Liver (tissue), 9 donors: ENCODE data around the gene NAV2. TPM values are rescaled to one million over a fixed set of nuclear protein-coding genes. Genes with fewer than 3 reads are reported as not detected.

Source experiments
- DNase-seq: peaks from one replicate; pipeline ENCODE4 v3.0.0-alpha.2; 2017; ENCODE audit warnings: low spot score
- H3K27ac ChIP-seq, 2 donors: one replicate each; pipeline ENCODE4 v1.7.0; 2013; ENCODE audit warnings: inconsistent platforms in 2 of 2, low read length in 2 of 2, control low read depth in 1 of 2, low read depth in 1 of 2, mild to moderate bottlenecking in 1 of 2
- H3K27me3 ChIP-seq, 4 donors: one replicate each; pipeline versions ENCODE4 v1.6.1 to v1.7.0; 2013; ENCODE audit warnings: low read length in 3 of 4, inconsistent platforms in 1 of 4, mild to moderate bottlenecking in 1 of 4, moderate library complexity in 1 of 4; ENCODE audit not compliant: control insufficient read depth in 4 of 4, insufficient read depth in 4 of 4
- H3K36me3 ChIP-seq, 4 donors: one replicate each; pipeline versions ENCODE4 v1.6.1 to v1.7.0; 2013; ENCODE audit warnings: low read length in 3 of 4, mild to moderate bottlenecking in 3 of 4, low read depth in 1 of 4, moderate library complexity in 1 of 4; ENCODE audit not compliant: control insufficient read depth in 4 of 4, insufficient read depth in 3 of 4
- H3K4me1 ChIP-seq, 4 donors: one replicate each; pipeline versions ENCODE4 v1.6.1 to v1.7.0; 2013; ENCODE audit warnings: low read length in 3 of 4, mild to moderate bottlenecking in 3 of 4, moderate library complexity in 1 of 4; ENCODE audit not compliant: control insufficient read depth in 4 of 4, insufficient read depth in 4 of 4
- H3K4me3 ChIP-seq, 3 donors: one replicate each; pipeline versions ENCODE4 v1.6.1 to v1.7.0; 2013; ENCODE audit warnings: low read length in 3 of 3, control low read depth in 1 of 3, low read depth in 1 of 3, mild to moderate bottlenecking in 1 of 3
- H3K9ac ChIP-seq, 2 donors: one replicate each; pipeline ENCODE4 v1.7.0; 2013; ENCODE audit warnings: low read length in 2 of 2, mild to moderate bottlenecking in 2 of 2, moderate library complexity in 2 of 2, control low read depth in 1 of 2, low read depth in 1 of 2
- H3K9me3 ChIP-seq, 4 donors: one replicate each; pipeline versions ENCODE4 v1.6.1 to v1.7.0; 2013; ENCODE audit warnings: low read length in 3 of 4; ENCODE audit not compliant: control insufficient read depth in 4 of 4
- ATF3 ChIP-seq: IDR thresholded peaks from 2 replicates; pipeline ENCODE4 v1.6.1; 2016; ENCODE audit warnings: antibody characterized with exemption
- CTCF ChIP-seq: fragments of 150-350 bp; IDR thresholded peaks from 2 replicates; pipeline ENCODE4 v1.5.1; 2017; ENCODE audit warnings: improper control_type of control experiment, low read depth, low read length; ENCODE audit not compliant: missing input control
- EGR1 ChIP-seq, 2 donors: IDR thresholded peaks; 2 replicates each; pipeline ENCODE4 v1.6.1; 2016 to 2018; ENCODE audit warnings: antibody characterized with exemption in 2 of 2, low read depth in 2 of 2
- FOXA1 ChIP-seq: IDR thresholded peaks from 2 replicates; pipeline ENCODE4 v1.6.1; 2016; ENCODE audit warnings: antibody characterized with exemption
- FOXA2 ChIP-seq: IDR thresholded peaks from 2 replicates; pipeline ENCODE4 v1.6.1; 2016; ENCODE audit warnings: antibody characterized with exemption
- GABPA ChIP-seq, 2 donors: IDR thresholded peaks in 1 of 2; conservative IDR thresholded peaks in 1 of 2; 2 replicates each; pipeline ENCODE4 v1.6.1; 2016; ENCODE audit warnings: antibody characterized with exemption in 2 of 2, mild to moderate bottlenecking in 1 of 2, moderate library complexity in 1 of 2
- HNF4A ChIP-seq, 2 donors: conservative IDR thresholded peaks; 2 replicates each; pipeline ENCODE4 v1.6.1; 2016; ENCODE audit warnings: antibody characterized with exemption in 2 of 2, mild to moderate bottlenecking in 2 of 2
- HNF4G ChIP-seq: IDR thresholded peaks from 2 replicates; pipeline ENCODE4 v1.6.1; 2016; ENCODE audit warnings: antibody characterized with exemption
- JUND ChIP-seq, 2 donors: IDR thresholded peaks; 2 replicates each; pipeline ENCODE4 v1.6.1; 2016; ENCODE audit warnings: antibody characterized with exemption in 2 of 2
- MAX ChIP-seq: IDR thresholded peaks from 2 replicates; pipeline ENCODE4 v1.6.1; 2016; ENCODE audit warnings: antibody characterized with exemption
- NR2F2 ChIP-seq: IDR thresholded peaks from 2 replicates; pipeline ENCODE4 v1.6.1; 2016; ENCODE audit warnings: antibody characterized with exemption
- RAD21 ChIP-seq, 2 donors: IDR thresholded peaks; 2 replicates each; pipeline ENCODE4 v1.6.1; 2016; ENCODE audit warnings: antibody characterized with exemption in 2 of 2, mild to moderate bottlenecking in 2 of 2
- REST ChIP-seq: IDR thresholded peaks from 2 replicates; pipeline ENCODE4 v1.6.1; 2016; ENCODE audit warnings: antibody characterized with exemption, mild to moderate bottlenecking
- RXRA ChIP-seq, 2 donors: IDR thresholded peaks; 2 replicates each; pipeline ENCODE4 v1.6.1; 2017 to 2018; ENCODE audit warnings: antibody characterized with exemption in 2 of 2, mild to moderate bottlenecking in 1 of 2
- SP1 ChIP-seq: IDR thresholded peaks from 2 replicates; pipeline ENCODE4 v1.6.1; 2018; ENCODE audit warnings: antibody characterized with exemption, mild to moderate bottlenecking
- TAF1 ChIP-seq: conservative IDR thresholded peaks from 2 replicates; pipeline ENCODE4 v1.6.1; 2016; ENCODE audit warnings: antibody characterized with exemption, mild to moderate bottlenecking
- YY1 ChIP-seq: IDR thresholded peaks from 2 replicates; pipeline ENCODE4 v1.6.1; 2016; ENCODE audit warnings: antibody characterized with exemption, mild to moderate bottlenecking
- ZBTB33 ChIP-seq: IDR thresholded peaks from 2 replicates; pipeline ENCODE4 v1.6.1; 2016; ENCODE audit warnings: antibody characterized with exemption
- WGBS: extraction: QIAGEN DNeasy Blood & Tissue Kit; methylation state at CpG from one replicate; pipeline ENCODE4 v1.1.7; 2013; 5-methylcytosine and 5-hydroxymethylcytosine counted together
- polyA plus RNA-seq, 2 donors: library from polyadenylated mRNA; stranded (reverse) in 1 of 2; unstranded in 1 of 2; fragments of 200-250 nt in 1 of 2; fragments of >200 nt in 1 of 2; fragmentation: Nextera tagmentation in 1 of 2; extraction: Ambion mirVana in 1 of 2; gene quantifications; one replicate each; pipeline versions ENCODE4 v1.2.1 to v1.2.3, GENCODE V29; 2013 to 2015
- total RNA-seq, 2 donors: library from RNA; depleted of rRNA; stranded (reverse); fragments of >200 nt; gene quantifications; one replicate each; pipeline ENCODE4 v1.2.3, GENCODE V29; 2014
- donor health status: healthy.
- donor health status: healthy.
- donor health status: healthy.
- donor health status: healthy.
- donor health status: healthy.

The NAV2 gene
- total and polyA plus RNA-seq, 4 donors: 6.3 to 20.5 (median 11.6) TPM

- no peak for TF ChIP-seq CTCF
- TF ChIP-seq TAF1: no peak
- no peak for TF ChIP-seq NR2F2
- no peak for TF ChIP-seq JUND (IDR thresholded peaks at IDR 0.05)
- TF ChIP-seq HNF4G: no peak
- no peak for TF ChIP-seq FOXA1
- no peak for TF ChIP-seq RXRA (IDR thresholded peaks at IDR 0.05)
- no peak for TF ChIP-seq FOXA2
- TF ChIP-seq REST: no peak
- TF ChIP-seq ZBTB33: no peak
- no peak for TF ChIP-seq SP1
- no peak for TF ChIP-seq GABPA (IDR thresholded peaks at IDR 0.05 in 1 of 2, conservative IDR thresholded peaks at IDR 0.05 in 1 of 2)
- TF ChIP-seq ATF3: no peak
- TF ChIP-seq RAD21 (IDR thresholded peaks at IDR 0.05): no peak
- TF ChIP-seq EGR1 (IDR thresholded peaks at IDR 0.05; ENCODE audit: low read depth in 2 of 2): no peak
- no peak for TF ChIP-seq HNF4A (conservative IDR thresholded peaks at IDR 0.05)
- no peak for TF ChIP-seq YY1
- no peak for TF ChIP-seq MAX
- Histone ChIP-seq H3K9me3 (no peaks in the 10 kb centered on the region), H3K4me3 (no peak overlapping the region), H3K27ac (no peak overlapping the region), H3K4me1 (peaks cover 0 to 5% (median 0%) of the 10 kb centered on the region in 4 donors), H3K36me3 (peaks cover 2 to 9% (median 2%) of the 10 kb centered on the region in 4 donors), H3K9ac (no peak overlapping the region), H3K27me3 (no peaks in the 10 kb centered on the region)
- no peak for DNase-seq
These were observed 131.4 kb downstream of the NAV2 start for GRCh38 chr11:19844012-19844411.

GRCh38 chr11:19844806-19845205, 132.2 kb downstream of the NAV2 start:
- H3K4me3 ChIP-seq: no peak overlapping the region
- no peaks in the 10 kb centered on the region for H3K9me3 ChIP-seq
- no peaks in the 10 kb centered on the region for H3K27me3 ChIP-seq
- no peak for TF ChIP-seq ATF3
- no peak for TF ChIP-seq RAD21 (IDR thresholded peaks at IDR 0.05)
- TF ChIP-seq FOXA2: no peak
- no peak for TF ChIP-seq HNF4A (conservative IDR thresholded peaks at IDR 0.05)
- TF ChIP-seq NR2F2: no peak
- TF ChIP-seq MAX: no peak
- no peak for TF ChIP-seq ZBTB33
- TF ChIP-seq FOXA1: no peak
- no peak for TF ChIP-seq RXRA (IDR thresholded peaks at IDR 0.05)
- TF ChIP-seq CTCF: no peak
- H3K9ac ChIP-seq: no peak overlapping the region
- no peak overlapping the region for H3K27ac ChIP-seq
- no peak for DNase-seq
- peaks cover 0 to 9% (median 2%) of the 10 kb centered on the region in 4 donors for H3K36me3 ChIP-seq
- peaks cover 0 to 12% (median 4%) of the 10 kb centered on the region in 4 donors for H3K4me1 ChIP-seq
- 91% methylated on average over 2 of the region's 2 CpGs for WGBS
